Activated T-helper 1 cell treated with anti-CD3 and anti-CD28 coated beads, Interleukin-12 subunit alpha, Interleukin-12 subunit beta, Interleukin-2, Interleukin-4 antibody, amounts not matched to agents 30 ng/mL and 10 ng/mL and 1 ng/mL, durations not matched to agents 14 hours and 24 hours and 36 hours (primary cell): ENCODE results near the gene RNF213. TPM values are rescaled to one million over a fixed set of nuclear protein-coding genes. Genes with fewer than 3 reads are reported as not detected.

Experiments used
- total RNA-seq: library from RNA; stranded (reverse); gene quantifications from 2 replicates; pipeline ENCODE4 v1.2.3, GENCODE V29; 2022

Gene RNF213
- total RNA-seq, 1 donor from 2014 or later, result 290 TPM

Other genes with a start within 250 kb of the RNF213 start
- gene TBC1D16, start 225.0 kb upstream of the RNF213 start, total RNA-seq, result 1.8 and 1.9 TPM in 2 replicates
- gene CCDC40, start 224.2 kb upstream of the RNF213 start, total RNA-seq, result 0.15 and 0.16 TPM in 2 replicates
- gene GAA, start 159.3 kb upstream of the RNF213 start, total RNA-seq, result 12.3 and 13.1 TPM in 2 replicates
- 179 and 182 TPM in 2 replicates for gene EIF4A3, start 113.7 kb upstream of the RNF213 start, total RNA-seq
- gene CARD14, start 90.8 kb upstream of the RNF213 start, total RNA-seq, result not detected in 2 replicates
- gene SGSH, start 40.5 kb upstream of the RNF213 start, total RNA-seq, result 20.1 and 22.2 TPM in 2 replicates
- 5.5 and 5.9 TPM in 2 replicates for gene SLC26A11, start 40.4 kb upstream of the RNF213 start, total RNA-seq
- gene ENDOV, start 154.3 kb downstream of the RNF213 start, total RNA-seq, result 15.6 and 16.9 TPM in 2 replicates
- 23.4 and 24.2 TPM in 2 replicates for gene NPTX1, start 215.8 kb downstream of the RNF213 start, total RNA-seq